NCI-H1930 (cell line): ENCODE data around the gene FOXC2.

Experiments
- DNase-seq, 2 experiments: peaks; one replicate each; lab custom pipeline; 2025; lab: John Stamatoyannopoulos, UW

FOXC2 gene

DNA sequence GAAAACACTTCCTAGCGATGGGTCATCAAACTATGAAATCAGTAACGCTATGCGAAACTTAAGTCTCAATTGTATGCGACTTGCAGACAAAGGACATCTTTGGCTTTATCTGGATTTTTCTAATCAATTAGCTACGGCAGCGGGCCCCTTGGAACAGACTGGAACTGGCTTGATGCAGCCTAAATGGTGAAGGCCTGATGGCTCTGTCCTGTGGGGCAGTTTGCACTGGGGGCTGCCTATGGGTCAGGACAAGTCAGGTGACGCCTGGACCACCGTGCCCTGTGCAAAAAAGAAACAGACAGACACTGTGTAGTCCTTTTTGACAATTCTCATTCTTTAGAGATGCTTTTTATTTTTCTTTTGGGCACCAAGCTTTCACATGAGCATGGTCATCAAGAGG, 33.6 kb upstream of the FOXC2 start:
- no peak for DNase-seq

DNA sequence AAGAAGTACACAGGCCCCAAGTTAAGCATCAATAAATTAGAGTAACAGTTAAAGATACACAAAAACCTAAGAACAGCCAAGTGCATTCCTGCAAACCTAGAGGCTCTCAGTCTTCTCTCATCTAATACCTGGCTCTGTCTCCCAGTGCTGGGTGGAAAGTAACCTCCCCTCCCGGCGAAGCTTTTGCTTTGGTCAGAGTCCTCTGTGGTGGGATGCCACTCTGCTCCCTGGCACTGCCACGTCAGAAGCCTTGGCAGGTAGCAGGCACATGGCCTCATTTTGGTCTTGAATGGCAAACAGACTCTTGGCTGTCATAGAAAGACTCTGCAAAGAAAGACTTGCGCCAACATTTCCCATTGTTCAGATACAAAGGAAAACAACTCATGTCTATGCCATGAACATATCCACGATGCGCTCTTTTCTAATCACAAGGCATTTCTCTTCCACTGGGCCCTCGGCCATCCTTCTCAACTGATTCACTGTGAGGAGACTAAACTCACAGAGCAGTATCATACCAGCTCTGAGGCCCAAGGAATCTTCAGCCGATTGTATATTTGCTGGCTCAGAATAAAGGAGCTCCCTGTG, 32.8 kb upstream of the FOXC2 start:
- no peak for DNase-seq

DNA sequence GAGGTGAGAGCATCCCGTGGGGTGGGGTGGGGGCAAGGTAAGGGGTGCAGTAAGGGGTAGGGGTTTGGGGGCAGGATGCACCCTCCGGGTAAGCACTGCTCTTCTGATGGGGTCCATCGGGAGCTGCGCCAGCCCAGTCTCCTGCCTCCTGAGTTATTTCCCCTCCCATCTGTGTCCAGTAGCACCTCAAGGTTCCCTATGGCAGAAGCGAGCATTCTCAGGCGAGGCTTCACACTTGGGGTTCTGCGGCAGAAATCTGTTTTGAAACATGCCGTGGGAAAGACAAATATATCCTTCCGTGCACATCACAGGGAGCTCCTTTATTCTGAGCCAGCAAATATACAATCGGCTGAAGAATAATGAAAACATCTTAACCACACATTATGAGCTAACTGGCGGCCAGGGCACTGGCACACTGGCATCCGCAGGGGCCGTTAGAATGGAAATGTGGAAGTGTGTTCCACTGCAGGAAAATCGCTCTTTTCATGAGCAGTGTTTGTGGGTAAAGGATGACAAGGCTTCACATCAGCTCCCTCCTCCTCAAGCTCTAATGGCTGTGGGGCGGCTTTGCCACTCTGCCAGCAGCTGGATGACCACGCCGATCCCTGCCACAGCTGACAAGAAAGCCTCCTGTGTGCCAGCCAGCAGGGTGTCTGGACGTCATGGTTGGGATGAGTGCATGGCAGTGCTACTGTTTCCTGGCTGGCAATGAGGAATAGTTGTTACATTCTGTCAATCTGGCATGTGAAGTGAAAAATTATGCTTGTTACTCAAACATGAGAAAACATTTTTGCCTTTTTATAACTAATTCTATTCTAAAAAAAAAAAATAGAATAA, 31.6 kb upstream of the FOXC2 start:
- no peak for DNase-seq

DNA sequence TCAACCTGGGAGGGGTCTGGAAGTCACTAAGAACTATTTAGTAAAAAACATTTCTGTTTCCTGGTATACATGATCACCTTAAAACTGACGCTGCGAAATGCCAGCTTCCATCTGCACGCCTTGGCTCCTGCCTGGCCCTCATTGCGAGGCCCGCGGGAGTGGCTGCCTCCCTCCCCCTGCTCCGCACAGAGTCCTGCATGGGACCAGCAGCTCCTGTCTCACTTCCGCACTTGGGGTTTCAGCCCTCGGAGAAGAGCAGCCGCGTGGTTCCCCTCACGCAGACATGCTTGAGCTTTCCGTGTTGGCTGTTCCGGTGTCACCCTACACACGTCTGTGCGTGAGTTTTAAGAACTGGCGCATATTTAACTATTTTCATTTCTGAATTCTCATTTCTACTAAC, 30.0 kb upstream of the FOXC2 start:
- DNase-seq: no peak

DNA sequence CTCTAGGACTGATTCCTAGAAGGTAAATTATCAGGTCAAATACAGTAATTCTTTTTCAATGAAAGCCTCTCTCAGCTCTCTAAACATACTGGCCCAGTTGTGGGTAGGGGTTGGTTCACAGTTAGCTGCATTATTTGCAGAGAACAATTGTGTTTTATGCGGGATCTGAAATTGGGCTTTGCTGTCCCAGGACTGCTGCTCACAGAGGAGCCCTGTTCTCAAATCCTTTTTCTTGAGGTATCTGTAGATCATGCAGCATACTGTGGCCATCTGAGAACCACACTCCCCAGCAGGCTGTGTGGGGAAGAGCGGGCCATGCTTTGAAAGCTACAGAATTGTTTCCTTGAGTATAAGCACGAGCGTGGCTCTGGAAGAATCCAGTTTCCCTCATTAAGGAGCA, 29.1 kb upstream of the FOXC2 start:
- no peak for DNase-seq

DNA sequence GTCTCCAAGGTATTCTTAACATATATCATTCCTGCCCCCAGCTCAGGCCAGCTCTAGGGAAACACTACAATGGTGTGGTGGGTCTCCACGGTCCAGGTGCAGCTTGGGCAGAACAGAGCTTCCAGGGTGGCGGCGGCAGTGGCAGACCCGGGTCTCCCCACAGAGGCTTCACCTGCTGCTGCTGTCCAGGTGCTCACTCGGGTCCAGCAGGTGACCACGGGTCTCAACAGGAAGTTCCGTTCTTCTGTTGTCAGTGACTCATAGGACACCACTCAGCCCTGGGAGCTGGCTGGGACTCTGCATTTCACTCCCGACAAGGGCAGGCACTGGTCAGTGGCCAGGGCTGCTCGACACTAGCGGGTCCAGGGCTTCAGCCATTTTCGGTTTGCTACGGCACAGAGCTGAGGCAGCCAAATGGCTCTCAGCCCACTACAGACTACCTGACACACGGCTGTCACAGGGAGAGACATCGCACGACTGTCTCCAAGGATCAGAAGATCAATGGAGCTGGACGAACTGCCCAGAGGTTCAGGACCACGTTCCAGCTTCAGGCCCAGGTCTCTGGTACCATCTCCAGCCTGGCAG, 28.3 kb upstream of the FOXC2 start:
- no peak for DNase-seq

DNA sequence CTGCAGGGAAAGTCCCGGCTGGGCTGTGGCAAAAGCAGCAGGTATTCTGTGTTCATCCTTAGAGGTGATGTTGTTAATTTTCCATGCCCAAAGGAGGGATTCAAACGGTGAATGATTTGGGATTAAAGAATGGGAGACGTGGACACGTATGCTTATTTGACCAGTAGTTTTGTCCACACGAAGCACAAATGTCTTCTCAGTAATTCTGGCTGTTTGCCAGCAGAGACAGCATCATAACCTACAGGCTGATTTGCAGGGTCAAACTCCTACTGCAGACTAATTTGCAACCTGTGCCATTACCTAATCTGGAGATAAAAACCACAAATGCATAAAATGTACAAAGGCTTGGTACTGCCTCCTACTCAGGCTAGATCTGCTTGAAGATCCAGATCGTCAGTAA, 25.7 kb upstream of the FOXC2 start:
- no peak for DNase-seq

DNA sequence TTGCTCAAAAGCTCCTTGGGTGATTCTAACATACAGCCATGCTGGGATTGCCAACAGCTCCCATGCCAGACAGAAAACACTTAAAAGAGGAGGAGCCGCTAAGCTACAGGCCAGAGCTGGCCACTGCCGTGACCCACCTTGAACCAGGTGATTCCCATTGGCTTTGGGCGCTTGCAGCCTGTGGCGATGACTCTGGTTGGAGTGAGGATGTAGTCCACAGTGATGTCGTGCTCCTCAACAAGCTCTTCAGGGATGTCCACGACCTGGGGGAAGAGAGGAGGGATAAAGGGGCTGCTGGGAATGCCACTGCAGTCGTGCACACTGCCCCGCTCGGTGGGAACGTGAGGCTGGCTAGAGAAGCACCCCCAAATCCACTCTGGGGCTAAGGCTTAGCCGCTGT, 25.1 kb upstream of the FOXC2 start:
- no peak for DNase-seq

DNA sequence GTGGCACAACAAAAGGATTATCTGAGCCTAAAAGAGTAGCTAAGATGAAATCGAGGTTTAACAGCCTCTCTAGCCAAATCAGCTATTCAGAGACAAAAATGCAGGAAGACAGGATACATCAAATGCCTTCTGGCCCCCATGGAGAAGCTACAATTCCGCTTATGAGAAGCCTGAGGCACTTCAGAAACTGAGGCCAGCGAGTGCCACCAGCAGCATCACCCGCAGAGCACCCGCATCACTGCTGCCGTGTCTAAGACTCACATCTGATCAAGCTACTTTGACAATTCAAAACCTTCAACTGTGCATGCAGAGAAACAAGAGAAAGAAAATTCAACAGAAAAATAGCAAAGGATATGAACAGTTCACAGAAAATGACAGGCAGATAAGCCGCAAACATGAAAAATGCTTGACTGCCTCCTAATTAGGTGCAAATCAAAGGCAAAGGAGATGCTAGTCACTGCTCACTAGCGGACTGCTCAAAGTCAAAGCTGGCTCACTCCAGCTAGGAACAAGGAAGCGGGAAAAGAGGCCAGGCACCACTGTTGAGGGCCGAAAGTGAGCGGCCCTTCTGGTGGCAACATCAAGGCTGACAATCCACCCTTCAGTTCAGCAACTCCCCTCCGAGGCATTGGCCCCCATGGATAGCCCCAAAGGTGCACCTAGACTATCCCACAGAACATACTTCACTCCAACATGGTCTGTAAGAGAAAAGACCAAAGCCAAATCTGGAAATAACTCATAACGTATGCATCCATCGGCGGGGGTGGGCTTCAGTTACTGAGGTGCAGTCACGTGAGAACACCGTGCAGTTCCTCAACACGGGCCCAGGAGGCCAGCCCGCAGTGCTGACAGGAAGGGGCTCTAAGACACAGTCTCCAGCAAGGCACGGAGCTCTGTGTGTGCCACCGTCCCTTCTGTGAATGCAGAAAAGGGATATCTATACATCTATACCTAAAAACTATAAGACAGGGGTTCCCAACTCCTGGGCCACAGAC, 23.6 kb upstream of the FOXC2 start:
- no peak for DNase-seq

DNA sequence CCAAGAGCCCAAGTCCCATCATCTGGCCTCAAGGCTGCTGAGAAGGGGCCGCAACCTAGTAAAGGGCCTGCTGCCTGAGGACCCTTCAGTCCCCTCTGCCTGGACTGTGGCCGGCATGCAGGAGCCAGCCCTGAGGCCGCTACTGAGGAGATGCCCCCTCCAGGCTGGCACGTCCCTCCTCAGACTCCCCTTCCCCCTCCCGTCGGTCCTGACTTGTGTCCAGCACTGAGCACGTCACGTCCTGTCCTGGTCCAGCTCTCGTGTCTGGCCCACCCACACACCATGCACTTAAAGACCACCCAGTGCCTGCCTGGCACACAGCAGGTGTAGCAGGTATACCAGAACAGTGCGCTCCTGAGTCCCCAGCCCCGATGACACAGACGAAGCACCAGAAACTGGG, 21.1 kb upstream of the FOXC2 start:
- no peak for DNase-seq

DNA sequence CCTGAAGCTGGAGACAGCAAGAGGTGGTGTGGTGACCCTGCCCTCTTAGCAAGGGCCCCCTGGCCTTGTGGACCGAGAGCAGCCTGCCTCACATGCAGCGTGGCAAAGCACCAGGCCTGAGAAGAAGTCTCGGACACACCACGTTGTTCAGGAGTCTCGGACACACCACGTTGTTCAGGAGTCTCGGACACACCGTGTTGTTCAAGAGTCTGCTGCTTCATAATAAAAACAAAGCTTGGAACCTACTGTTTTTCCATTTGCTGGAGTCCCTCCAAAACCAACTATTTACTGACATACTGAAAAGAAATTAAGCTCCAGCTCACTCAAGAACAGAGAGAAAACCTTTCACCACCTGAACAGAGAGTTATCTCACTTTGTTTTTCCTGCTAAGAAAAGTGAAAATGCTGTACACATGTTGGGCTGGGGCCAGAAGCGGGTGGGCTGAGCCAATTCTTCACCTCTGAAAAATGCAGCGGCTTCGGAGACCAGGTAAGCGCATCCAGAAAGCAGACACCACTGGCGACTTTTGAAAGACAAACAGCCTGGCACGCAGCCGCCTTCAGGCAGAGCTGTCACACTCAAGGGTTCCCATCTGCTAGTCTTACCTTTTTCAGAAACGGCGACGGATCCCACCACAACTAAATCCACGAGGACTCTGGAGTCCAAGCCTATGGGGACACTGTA, 20.5 kb upstream of the FOXC2 start:
- no peak for DNase-seq

DNA sequence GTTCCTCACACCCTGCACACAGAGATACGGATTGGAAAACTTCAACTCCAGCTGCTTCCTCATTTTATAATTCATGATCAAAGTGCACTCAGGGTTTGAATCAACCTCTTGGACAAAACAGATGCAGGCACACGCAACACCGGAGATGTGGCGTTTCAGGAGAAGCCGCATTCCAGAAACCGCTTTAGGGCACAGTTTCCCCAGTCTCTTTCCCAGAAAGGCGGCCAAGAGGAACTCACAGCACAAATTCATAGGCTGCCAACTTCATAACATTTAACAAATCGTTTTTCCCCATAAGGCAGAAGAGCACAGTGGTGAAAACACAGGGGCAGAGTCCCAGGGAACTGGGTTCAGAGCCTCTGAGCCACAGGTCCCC, 20.0 kb upstream of the FOXC2 start:
- no peak for DNase-seq

DNA sequence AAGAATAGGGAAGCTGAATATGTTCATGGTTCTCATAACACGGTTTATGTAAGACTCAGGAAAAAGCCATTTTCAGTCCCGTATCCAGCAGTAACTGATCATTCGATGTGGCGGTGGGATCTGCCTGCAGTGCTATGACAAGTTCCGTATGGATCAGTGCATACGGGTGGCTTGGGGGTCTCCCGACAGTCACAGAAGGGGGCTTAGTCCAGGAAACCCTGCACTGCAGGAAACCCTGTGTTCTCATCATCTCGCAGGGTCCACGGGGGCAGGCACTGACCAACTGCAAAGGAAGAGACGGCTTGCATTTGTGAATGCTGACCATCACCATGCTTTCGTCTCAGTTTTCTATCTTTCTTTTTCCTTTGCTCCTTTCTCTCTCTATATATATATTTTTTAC, 19.3 kb upstream of the FOXC2 start:
- no peak for DNase-seq

DNA sequence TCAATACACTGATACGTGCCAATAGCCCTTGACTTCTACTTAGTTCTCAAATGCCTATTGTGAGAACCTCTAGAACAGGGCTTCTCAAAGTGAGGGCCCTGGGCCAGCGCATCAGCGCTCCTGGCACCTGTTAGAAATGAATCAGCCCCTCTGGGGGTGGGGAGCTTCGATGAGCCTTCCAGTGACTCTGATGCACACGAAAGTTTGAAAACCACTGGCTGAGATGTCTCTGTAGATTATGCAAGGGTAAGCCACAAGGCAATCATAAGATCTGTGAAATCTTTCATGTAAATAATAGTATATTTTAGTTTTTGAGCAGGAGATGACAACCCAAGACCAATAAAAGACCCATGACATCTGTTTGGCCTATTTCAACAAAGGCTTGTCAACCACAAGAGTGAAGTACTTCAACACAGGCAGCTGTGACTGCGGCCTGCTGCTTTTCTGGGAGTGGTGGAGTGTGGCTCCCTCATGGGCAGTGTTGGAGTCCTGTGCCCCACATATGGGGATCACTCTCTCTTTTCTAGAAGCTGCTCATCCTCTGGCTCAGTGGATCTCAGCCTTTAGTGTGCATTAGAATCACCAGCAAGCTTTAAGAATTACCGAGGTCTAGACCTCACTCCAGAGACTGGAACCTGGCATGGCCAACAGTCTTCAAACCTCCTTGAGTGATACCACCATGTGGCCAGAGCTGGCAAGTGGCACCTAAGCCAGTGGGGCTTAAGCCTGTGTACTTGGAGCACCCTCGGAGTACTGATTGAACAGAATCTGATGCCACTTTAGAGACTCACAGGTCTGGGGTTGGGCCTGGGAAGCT, 17.3 kb upstream of the FOXC2 start:
- DNase-seq: no peak

DNA sequence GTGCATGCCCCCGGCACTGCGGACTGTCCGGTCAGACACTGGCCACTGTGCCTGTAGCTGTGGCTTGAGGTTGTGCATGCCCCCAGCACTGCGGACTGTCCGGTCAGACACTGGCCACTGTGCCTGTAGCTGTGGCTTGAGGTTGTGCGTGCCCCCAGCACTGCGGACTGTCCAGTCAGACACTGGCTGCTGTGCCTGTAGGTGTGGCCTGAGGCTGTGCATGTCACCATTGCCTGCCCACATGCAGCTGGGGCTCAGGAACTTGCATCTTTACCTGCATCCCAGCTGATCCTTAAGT, 16.8 kb upstream of the FOXC2 start:
- DNase-seq: no peak

DNA sequence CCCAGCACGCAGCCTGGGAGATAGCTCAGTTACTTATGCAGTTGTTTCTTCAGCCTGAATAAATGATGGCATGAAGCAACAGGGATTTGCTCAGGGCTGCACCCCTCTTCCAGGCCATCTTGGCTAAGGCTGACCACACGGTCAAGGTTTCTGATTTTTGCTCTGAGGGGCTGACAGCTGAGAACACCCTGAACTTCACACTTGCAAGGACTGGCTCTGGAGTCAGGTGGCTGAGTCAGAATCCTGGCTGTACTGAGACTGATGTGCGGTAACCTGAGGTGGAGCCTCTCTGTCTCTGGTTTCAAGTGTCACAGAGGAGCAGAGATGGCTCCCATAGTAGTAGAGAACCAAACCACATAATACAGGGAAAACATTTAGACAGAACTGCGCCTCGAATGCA, 16.3 kb upstream of the FOXC2 start:
- no peak for DNase-seq

DNA sequence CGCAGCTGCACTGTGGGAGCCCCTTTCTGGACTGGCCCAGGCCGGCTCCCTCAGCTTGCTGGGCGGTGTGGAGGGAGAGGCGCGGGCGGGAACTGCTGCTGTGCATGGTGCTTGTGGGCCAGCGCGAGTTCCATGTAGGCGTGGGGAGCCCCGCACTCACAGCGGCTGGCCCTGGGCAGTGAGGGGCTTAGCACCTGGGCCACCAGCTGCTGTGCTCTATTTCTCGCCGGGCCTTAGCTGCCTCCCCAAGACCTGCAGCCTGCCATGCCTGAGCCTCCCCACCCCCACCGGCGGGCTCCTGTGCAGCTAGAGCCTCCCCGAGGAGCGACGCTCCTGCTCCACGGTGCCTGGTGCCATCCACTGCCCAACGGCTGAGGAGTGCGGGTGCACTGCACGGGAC, 13.3 kb upstream of the FOXC2 start:
- no peak for DNase-seq

DNA sequence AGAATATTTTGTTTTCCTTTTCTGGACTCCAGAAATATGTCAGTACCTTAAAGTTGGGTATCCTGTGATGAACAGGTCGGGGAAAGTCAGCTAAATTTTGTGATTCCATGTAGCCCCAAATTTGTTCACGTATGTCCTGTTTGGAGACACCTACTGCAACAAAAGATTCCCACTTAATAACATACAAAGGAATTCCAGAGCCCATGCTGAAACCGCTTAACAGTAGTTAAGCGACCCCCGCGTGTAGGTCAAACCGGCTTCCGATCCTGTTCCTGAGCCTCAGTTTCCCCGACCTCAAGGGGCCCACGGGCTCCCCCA, 12.1 kb upstream of the FOXC2 start:
- no peak for DNase-seq

DNA sequence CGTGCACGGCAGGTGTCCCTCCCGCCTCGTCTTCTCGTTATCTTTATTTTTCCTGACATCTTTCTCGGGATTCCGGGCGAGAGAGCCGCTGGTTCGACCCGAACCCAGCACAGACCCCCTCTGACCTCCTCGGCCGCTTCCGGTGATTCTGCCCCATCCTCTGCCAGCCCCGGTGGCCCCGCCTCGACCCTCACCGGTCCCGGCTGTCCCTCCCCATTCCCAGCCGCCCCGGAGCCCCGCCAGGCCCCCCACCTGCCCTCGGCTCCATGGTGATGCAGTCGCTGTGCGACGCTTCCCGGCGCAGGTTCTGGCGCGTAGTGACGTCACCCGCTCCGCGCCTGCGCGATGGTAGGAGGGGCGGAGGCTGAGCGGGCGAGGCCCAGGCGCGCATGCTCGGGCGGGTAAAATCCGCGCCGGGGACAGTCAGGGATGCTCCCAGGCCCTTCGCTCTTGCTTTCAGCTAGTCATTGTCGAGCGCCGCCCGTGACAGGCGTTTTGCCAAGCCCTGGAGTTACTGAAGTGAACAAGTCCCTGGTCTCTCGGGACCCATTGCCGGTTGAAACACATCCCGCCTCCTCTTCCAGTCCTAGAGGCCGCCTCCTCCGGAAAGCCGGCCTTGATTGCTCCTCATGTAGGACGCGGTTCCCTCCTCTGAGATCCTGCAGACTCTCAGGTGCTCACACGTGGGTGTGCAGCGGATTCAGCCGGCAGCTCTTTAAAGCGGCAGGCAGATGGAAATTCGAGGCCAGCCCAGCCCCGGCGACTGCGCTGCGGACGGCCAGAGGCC, 11.5 kb upstream of the FOXC2 start, which contains the start of gene MTHFSD:
Gene MTHFSD (minus strand): TSS at position 319 of the 787 bp plus-strand sequence. CDS start 51 bp downstream, at position 268.
- peak; percentile 61 to 82 for DNase-seq

DNA sequence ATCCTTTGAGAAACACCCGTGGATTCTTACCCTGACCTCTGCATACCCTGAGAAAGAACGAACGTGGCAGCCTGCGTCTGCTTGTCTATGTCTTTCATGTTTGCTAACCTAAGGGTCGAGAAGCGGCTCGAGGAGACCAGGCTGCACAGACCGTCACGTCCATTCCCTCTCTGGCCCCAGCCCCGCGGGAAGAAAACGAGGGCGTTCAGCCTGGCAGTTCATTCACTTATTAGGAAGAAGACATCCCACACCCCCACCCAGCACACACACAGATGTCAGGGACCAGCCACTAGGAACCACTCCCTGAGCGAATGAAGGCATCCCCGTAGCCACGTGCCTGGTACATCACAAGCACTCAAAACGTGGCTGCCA, 10.9 kb upstream of the FOXC2 start:
- DNase-seq: no peak
